GM12878 (cell line): Measurements from ENCODE around the gene ZNF425. TPM values are rescaled to one million over a fixed set of nuclear protein-coding genes. Genes with fewer than 3 reads are reported as not detected.

ENCODE experiments used
- BCL11A ChIP-seq: IDR thresholded peaks from 2 replicates; pipeline ENCODE4 v1.6.1; 2011; ENCODE audit warnings: low read depth, low read length
- BMI1 ChIP-seq: fragments of 450-650 bp; IDR thresholded peaks from 2 replicates; pipeline ENCODE4 v1.6.1; 2016; ENCODE audit warnings: mild to moderate bottlenecking, moderate library complexity, borderline replicate concordance
- EED ChIP-seq: sonication (generic); IDR thresholded peaks from 2 replicates; pipeline ENCODE4 v1.6.1; 2016; ENCODE audit warnings: antibody characterized with exemption, low read depth
- EP300 ChIP-seq, 2 experiments: fragments of 150-350 bp in 1 of 2; IDR thresholded peaks; 2 replicates each; pipeline ENCODE4 v1.6.1; 2011 to 2012; ENCODE audit warnings: low read depth in 2 of 2, low read length in 2 of 2, borderline replicate concordance in 1 of 2, improper control_type of control experiment in 1 of 2, inconsistent platforms in 1 of 2; ENCODE audit not compliant: control insufficient read depth in 1 of 2
- FOS ChIP-seq: IDR thresholded peaks from 3 replicates; pipeline ENCODE4 v1.6.1; 2011; ENCODE audit warnings: borderline replicate concordance; ENCODE audit not compliant: insufficient read length; ENCODE audit errors: extremely low read depth
- FOXK2 ChIP-seq: fragments of 450-650 bp; IDR thresholded peaks from 2 replicates; pipeline ENCODE4 v1.6.1; 2017; ENCODE audit warnings: mild to moderate bottlenecking, moderate library complexity
- FOXM1 ChIP-seq: IDR thresholded peaks from 2 replicates; pipeline ENCODE4 v1.6.1; 2012; ENCODE audit warnings: low read depth, mild to moderate bottlenecking, inconsistent platforms, low read length, moderate library complexity
- JUND ChIP-seq: IDR thresholded peaks from 2 replicates; pipeline ENCODE4 v1.6.1; 2012; ENCODE audit warnings: low read depth, mild to moderate bottlenecking, low read length, improper control_type of control experiment, moderate library complexity
- MLLT1 ChIP-seq: fragments of 450-650 bp; IDR thresholded peaks from 2 replicates; pipeline ENCODE4 v1.6.1; 2016; ENCODE audit warnings: mild to moderate bottlenecking
- MXI1 ChIP-seq: fragments of 150-350 bp; IDR thresholded peaks from 2 replicates; pipeline ENCODE4 v1.6.1; 2011; ENCODE audit warnings: low read depth, mild to moderate bottlenecking, inconsistent platforms, low read length, improper control_type of control experiment
- MYB ChIP-seq: fragments of 150-350 bp; IDR thresholded peaks from 2 replicates; pipeline ENCODE4 v1.6.1; 2014; ENCODE audit warnings: mild to moderate bottlenecking, low read depth, low read length, borderline replicate concordance
- NFYA ChIP-seq: IDR thresholded peaks from 2 replicates; pipeline ENCODE4 v1.6.1; 2011; ENCODE audit warnings: low read depth, mild to moderate bottlenecking, low read length, improper control_type of control experiment, borderline replicate concordance
- PAX8 ChIP-seq: fragments of 450-650 bp; IDR thresholded peaks from 2 replicates; pipeline ENCODE4 v1.6.1; 2017; ENCODE audit warnings: mild to moderate bottlenecking, moderate library complexity
- POLR2A ChIP-seq: IDR thresholded peaks from 2 replicates; pipeline ENCODE4 v1.6.1; 2011; ENCODE audit warnings: low read depth, mild to moderate bottlenecking, low read length
- RAD21 ChIP-seq: IDR thresholded peaks from 2 replicates; pipeline ENCODE4 v1.6.1; 2011; ENCODE audit warnings: mild to moderate bottlenecking, low read depth, low read length, moderate library complexity; ENCODE audit not compliant: insufficient read depth
- RAD51 ChIP-seq: fragments of 450-650 bp; IDR thresholded peaks from 2 replicates; pipeline ENCODE4 v1.6.1; 2016; ENCODE audit warnings: moderate library complexity, mild to moderate bottlenecking, inconsistent platforms
- RB1 ChIP-seq: fragments of 450-650 bp; formaldehyde crosslinking; IDR thresholded peaks from 2 replicates; pipeline ENCODE4 v1.6.1; 2017; ENCODE audit warnings: mild to moderate bottlenecking, borderline replicate concordance
- REST ChIP-seq: IDR thresholded peaks from 2 replicates; pipeline ENCODE4 v1.6.1; 2012; ENCODE audit warnings: mild to moderate bottlenecking, low read depth, low read length
- SPI1 ChIP-seq: IDR thresholded peaks from 2 replicates; pipeline ENCODE4 v1.6.1; 2011; ENCODE audit warnings: low read depth, mild to moderate bottlenecking, low read length, moderate library complexity, borderline replicate concordance; ENCODE audit not compliant: insufficient read depth
- STAT1 ChIP-seq: fragments of 450-650 bp; conservative IDR thresholded peaks from 2 replicates; pipeline ENCODE4 v1.6.1; 2014; ENCODE audit warnings: antibody characterized with exemption, mild to moderate bottlenecking
- STAT3 ChIP-seq: IDR thresholded peaks from 2 replicates; pipeline ENCODE4 v1.6.1; 2011; ENCODE audit warnings: low read depth, low read length, improper control_type of control experiment
- ZBED1 ChIP-seq: IDR thresholded peaks from 2 replicates; pipeline ENCODE4 v1.6.1; 2016; ENCODE audit warnings: borderline replicate concordance
- ZBTB33 ChIP-seq: fragments of 450-650 bp; IDR thresholded peaks from 2 replicates; pipeline ENCODE4 v1.6.1; 2017; ENCODE audit warnings: mild to moderate bottlenecking
- polyA plus RNA-seq, 11 experiments: library from polyadenylated mRNA; depleted of rRNA in 4 of 11; unstranded in 6 of 11; stranded (reverse) in 5 of 11; fragments of >200 nt; fragmentation: Nextera tagmentation in 4 of 11; fragmentation: Illumina TruSeq in 1 of 11; extraction: Ambion mirVana in 4 of 11; extraction: Trizol in 1 of 11; gene quantifications; 1 replicate in 1 of 11; 2 replicates in 10 of 11; pipeline versions ENCODE4 v1.2.1 to v1.2.3, GENCODE V29; 2011 to 2016; ENCODE audit warnings: inconsistent platforms in 2 of 11, missing spikeins in 2 of 11, low read depth in 1 of 11
- total RNA-seq, 4 experiments: library from RNA; depleted of rRNA in 3 of 4; stranded (reverse); fragments of >200 nt in 3 of 4; fragmentation: Illumina TruSeq in 1 of 4; extraction: Trizol in 1 of 4; gene quantifications; 2 replicates each; pipeline versions ENCODE4 v1.2.1 to v1.2.3, GENCODE V29; 2013 to 2021

ZNF425 gene
- total and polyA plus RNA-seq, 10 of the 15 experiments (the other 5 are each of a cell fraction or from before 2014, with no cell fraction given): 0.19 to 1.8 (median 0.91) TPM

- peak; percentile 71 for TF ChIP-seq MLLT1
- TF ChIP-seq FOXM1: peak; percentile 56; the same call in 1 of the 2 replicates
- no peak for TF ChIP-seq JUND
- no peak for TF ChIP-seq STAT3
- TF ChIP-seq EED: peak; percentile 53
- no peak for TF ChIP-seq MYB
- no peak for TF ChIP-seq FOXK2
- no peak for TF ChIP-seq REST
- no peak for TF ChIP-seq RAD21
- no peak for TF ChIP-seq BMI1
- no peak for TF ChIP-seq BCL11A
- TF ChIP-seq ZBTB33: no peak
- peak in 1 of 2 experiments; percentile 63; a peak in 2 of 4 replicates for TF ChIP-seq EP300 (IDR thresholded peaks at IDR 0.05; ENCODE audit: borderline replicate concordance in 1 of 2, control insufficient read depth in 1 of 2, low read depth in 2 of 2, low read length in 2 of 2)
- 0 out of 2 replicates have a peak, but pooled peaks have one; percentile 23 for TF ChIP-seq RB1
- TF ChIP-seq MXI1: peak; percentile 85
- TF ChIP-seq ZBED1: no peak
- TF ChIP-seq NFYA: no peak
- peak; percentile 62; the same call in 1 of the 2 replicates for TF ChIP-seq SPI1
- no peak for TF ChIP-seq FOS
- peak; percentile 86 for TF ChIP-seq POLR2A
- TF ChIP-seq PAX8: no peak
- no peak for TF ChIP-seq STAT1
- 0 out of 2 replicates have a peak, but pooled peaks have one; percentile 27 for TF ChIP-seq RAD51
These were observed 21.1 kb upstream of the ZNF425 start, which contains the start of gene ZNF398 (continued) for GRCh38 chr7:149147072-149147751.
